ENCODE results near the gene NUCB1. TPM values are rescaled to one million over a fixed set of nuclear protein-coding genes. Genes with fewer than 3 reads are reported as not detected.

The NUCB1 gene
- total and polyA plus RNA-seq, 9 of the 15 experiments (the other 6 are each of a cell fraction or from before 2014, with no cell fraction given), result 3.1 to 153 (median 71.7) TPM

GRCh38 chr19:48921721-48922500 lies 21.8 kb downstream of the NUCB1 start:
- CTCF ChIA-PET (ENCODE audit: low intra/inter-chr PET ratio), result no interaction called here
- in situ Hi-C loops (cut with MboI), result no loop called here
- H3K4me1 ChIP-seq (replicated peaks in 1 of 2; ENCODE audit: control insufficient read depth in 2 of 2, insufficient read depth in 2 of 2, low read length in 2 of 2), result peaks cover 7 to 13% of the 10 kb centered on the region in 2 experiments; a peak in 4 of 5 replicates
- H3K79me2 ChIP-seq (ENCODE audit: control insufficient read depth, insufficient read depth, low read length), result no peaks in the 10 kb centered on the region
- 0 out of 4 replicates have a peak overlapping the region, but pooled peaks of 1 of the 2 experiments have one; percentile 5 for H3K9ac ChIP-seq (ENCODE audit: insufficient read depth in 1 of 2, low read depth in 2 of 2, low read length in 2 of 2)
- intact Hi-C loops (cut with micrococcal nuclease), result no loop called here
- H3K4me2 ChIP-seq (ENCODE audit: insufficient read depth, low read length), result no peak overlapping the region
- DNase-seq (ENCODE audit: extremely low read depth in 1 of 4, low spot score in 3 of 4) (no peak), ATAC-seq (no peak), FAIRE-seq (no peak)
- peaks cover 56% of the 10 kb centered on the region; the same call in 2 of the 3 replicates for H3K36me3 ChIP-seq (ENCODE audit: control insufficient read depth, insufficient read depth, low read length)
- WGBS (ENCODE audit: insufficient coverage, low coverage, missing lambda C conversion rate), result 100% methylated on average over 6 of the region's 12 CpGs
- H3K9me3 ChIP-seq (replicated peaks; ENCODE audit: control insufficient read depth, insufficient read depth, low read depth, low read length), result no peaks in the 10 kb centered on the region
- H3K27ac ChIP-seq (ENCODE audit: extremely low read depth, low read depth, low read length), result no peak overlapping the region
- no TSS peak for BruUV-seq (replicated peaks)
- no peak overlapping the region for H3K4me3 ChIP-seq
- POLR2A ChIA-PET, result interaction anchor here (0.7 to 3.5 kb wide), 5 partner anchors 11 to 49 kb away, joined by 3 to 19 read pairs (median 8); partner anchors contain the start of gene DHDH
- no peaks in the 10 kb centered on the region for H3K27me3 ChIP-seq (ENCODE audit: control insufficient read depth in 2 of 2, insufficient read depth in 2 of 2, low read length in 2 of 2)
- H4K20me1 ChIP-seq (replicated peaks; ENCODE audit: control insufficient read depth, insufficient read depth, low read length), result no peaks in the 10 kb centered on the region
- H3K9me1 ChIP-seq (ENCODE audit: control insufficient read depth, insufficient read depth, low read length), result no peaks in the 10 kb centered on the region
- H2AFZ ChIP-seq (ENCODE audit: low read depth, low read length), result no peak overlapping the region
- TF ChIP-seq CHD1 (IDR thresholded peaks at IDR 0.05; ENCODE audit: low read length), result no peak
- TF ChIP-seq RBM22 (IDR thresholded peaks at IDR 0.05; ENCODE audit: low read depth, low read length, poor library complexity, severe bottlenecking), result peak; percentile 58
- no peak for TF ChIP-seq HDAC8 (tag; IDR thresholded peaks at IDR 0.05)
- no peak for TF ChIP-seq ILF3 (IDR thresholded peaks at IDR 0.05; ENCODE audit: borderline replicate concordance)
- no peak for TF ChIP-seq ETS1 (conservative IDR thresholded peaks at IDR 0.05; ENCODE audit: control insufficient read depth, low read depth, low read length)
- TF ChIP-seq ZNF764 (CRISPR knock-in tag; IDR thresholded peaks at IDR 0.05; ENCODE audit: low read depth), result no peak
- TF ChIP-seq MYNN (IDR thresholded peaks at IDR 0.05), result 0 out of 2 replicates have a peak, but pooled peaks have one; percentile 16
- no peak for TF ChIP-seq MYNN (CRISPR knock-in tag; IDR thresholded peaks at IDR 0.05)
- TF ChIP-seq, protein P1, sequence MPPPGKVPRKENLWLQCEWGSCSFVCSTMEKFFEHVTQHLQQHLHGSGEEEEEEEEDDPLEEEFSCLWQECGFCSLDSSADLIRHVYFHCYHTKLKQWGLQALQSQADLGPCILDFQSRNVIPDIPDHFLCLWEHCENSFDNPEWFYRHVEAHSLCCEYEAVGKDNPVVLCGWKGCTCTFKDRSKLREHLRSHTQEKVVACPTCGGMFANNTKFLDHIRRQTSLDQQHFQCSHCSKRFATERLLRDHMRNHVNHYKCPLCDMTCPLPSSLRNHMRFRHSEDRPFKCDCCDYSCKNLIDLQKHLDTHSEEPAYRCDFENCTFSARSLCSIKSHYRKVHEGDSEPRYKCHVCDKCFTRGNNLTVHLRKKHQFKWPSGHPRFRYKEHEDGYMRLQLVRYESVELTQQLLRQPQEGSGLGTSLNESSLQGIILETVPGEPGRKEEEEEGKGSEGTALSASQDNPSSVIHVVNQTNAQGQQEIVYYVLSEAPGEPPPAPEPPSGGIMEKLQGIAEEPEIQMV (tag; conservative IDR thresholded peaks at IDR 0.05; ENCODE audit: low read depth), result no peak
- TF ChIP-seq POLR2B (IDR thresholded peaks at IDR 0.05; ENCODE audit: low read depth, partially characterized antibody), result peak; percentile 54
- 0 out of 2 replicates have a peak, but pooled peaks have one; percentile 43 for TF ChIP-seq SUPT5H (IDR thresholded peaks at IDR 0.05)
- TF ChIP-seq, protein P2, sequence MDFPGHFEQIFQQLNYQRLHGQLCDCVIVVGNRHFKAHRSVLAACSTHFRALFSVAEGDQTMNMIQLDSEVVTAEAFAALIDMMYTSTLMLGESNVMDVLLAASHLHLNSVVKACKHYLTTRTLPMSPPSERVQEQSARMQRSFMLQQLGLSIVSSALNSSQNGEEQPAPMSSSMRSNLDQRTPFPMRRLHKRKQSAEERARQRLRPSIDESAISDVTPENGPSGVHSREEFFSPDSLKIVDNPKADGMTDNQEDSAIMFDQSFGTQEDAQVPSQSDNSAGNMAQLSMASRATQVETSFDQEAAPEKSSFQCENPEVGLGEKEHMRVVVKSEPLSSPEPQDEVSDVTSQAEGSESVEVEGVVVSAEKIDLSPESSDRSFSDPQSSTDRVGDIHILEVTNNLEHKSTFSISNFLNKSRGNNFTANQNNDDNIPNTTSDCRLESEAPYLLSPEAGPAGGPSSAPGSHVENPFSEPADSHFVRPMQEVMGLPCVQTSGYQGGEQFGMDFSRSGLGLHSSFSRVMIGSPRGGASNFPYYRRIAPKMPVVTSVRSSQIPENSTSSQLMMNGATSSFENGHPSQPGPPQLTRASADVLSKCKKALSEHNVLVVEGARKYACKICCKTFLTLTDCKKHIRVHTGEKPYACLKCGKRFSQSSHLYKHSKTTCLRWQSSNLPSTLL (IDR thresholded peaks at IDR 0.05), result no peak
